Measurements from ENCODE around the gene SF3A1. TPM values are rescaled to one million over a fixed set of nuclear protein-coding genes. Genes with fewer than 3 reads are reported as not detected.

Gene SF3A1
- total RNA-seq, 2 experiments from 2014 or later, result 335 to 388 TPM

DNA sequence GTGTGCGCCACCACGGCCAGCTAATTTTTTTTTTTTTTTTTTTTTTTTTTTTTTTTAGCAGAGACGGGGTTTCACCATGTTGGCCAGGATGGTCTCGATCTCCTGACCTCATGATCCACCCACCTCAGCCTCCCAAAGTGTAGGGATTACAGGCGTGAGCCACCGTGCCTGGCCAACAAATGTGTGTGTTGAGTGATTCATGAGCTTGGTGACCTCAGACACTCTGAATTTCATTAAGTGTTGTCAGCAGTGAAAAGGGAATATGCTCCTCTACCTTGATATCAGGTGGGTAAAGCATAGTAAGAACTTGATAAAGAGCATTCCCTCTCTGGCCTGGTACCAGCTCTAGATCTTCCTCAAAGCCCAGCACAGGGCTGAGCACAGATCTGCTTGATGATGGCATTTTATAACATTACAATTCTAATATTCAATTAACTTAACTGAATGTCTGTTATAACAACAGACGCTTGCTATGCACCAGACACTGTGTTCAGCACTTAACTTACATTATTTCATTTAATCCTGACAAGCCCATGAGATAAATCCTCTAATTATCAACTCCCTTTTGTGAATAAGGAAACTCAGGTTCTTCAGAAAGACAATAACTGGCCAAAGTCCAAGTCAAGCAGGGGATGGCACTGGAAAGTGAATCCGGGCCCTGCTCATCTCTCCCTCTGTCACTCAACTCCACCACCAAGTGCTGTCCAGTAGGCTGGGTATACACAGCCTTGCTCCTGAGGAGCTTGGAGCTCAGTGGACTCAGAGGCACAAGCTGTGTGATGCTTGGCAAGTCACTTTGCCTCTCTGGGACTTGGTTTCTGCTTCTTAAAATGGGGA is 42.9 kb downstream of the SF3A1 start:
- H3K36me3 ChIP-seq (ENCODE audit: insufficient read depth, low read length), result peaks cover 23% of the 10 kb centered on the region
- H3K4me3 ChIP-seq (ENCODE audit: low read length), result no peak overlapping the region
- H3K27me3 ChIP-seq (ENCODE audit: control insufficient read depth in 1 of 2, insufficient read depth in 2 of 2, low read length in 2 of 2), result no peaks in the 10 kb centered on the region
- TF ChIP-seq, protein P1, sequence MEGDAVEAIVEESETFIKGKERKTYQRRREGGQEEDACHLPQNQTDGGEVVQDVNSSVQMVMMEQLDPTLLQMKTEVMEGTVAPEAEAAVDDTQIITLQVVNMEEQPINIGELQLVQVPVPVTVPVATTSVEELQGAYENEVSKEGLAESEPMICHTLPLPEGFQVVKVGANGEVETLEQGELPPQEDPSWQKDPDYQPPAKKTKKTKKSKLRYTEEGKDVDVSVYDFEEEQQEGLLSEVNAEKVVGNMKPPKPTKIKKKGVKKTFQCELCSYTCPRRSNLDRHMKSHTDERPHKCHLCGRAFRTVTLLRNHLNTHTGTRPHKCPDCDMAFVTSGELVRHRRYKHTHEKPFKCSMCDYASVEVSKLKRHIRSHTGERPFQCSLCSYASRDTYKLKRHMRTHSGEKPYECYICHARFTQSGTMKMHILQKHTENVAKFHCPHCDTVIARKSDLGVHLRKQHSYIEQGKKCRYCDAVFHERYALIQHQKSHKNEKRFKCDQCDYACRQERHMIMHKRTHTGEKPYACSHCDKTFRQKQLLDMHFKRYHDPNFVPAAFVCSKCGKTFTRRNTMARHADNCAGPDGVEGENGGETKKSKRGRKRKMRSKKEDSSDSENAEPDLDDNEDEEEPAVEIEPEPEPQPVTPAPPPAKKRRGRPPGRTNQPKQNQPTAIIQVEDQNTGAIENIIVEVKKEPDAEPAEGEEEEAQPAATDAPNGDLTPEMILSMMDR (IDR thresholded peaks at IDR 0.05), result no peak
- no peaks in the 10 kb centered on the region for H3K9me3 ChIP-seq (ENCODE audit: control insufficient read depth in 1 of 2, insufficient read depth in 1 of 2, low read length in 2 of 2)
- Mint-ChIP-seq H3K36me3 (ENCODE audit: low read depth) (peaks cover 40% of the 10 kb centered on the region), H3K4me3 (peak overlapping the region; percentile 14), H3K27ac (peak overlapping the region; percentile 84), H3K4me1 (ENCODE audit: low read depth) (peaks cover 93% of the 10 kb centered on the region), H3K9me3 (no peaks in the 10 kb centered on the region), H3K27me3 (no peaks in the 10 kb centered on the region)
- ATAC-seq (ENCODE audit: poor library complexity), result no peak
- H3K27ac ChIP-seq (ENCODE audit: low read depth in 1 of 2, low read length in 2 of 2), result peak overlapping the region; percentile 39 to 69
- intact Hi-C loops (cut with DNase I, micrococcal nuclease), result loop anchor here in 1 of 2 experiments (2.0 kb wide), 1 partner anchor 17 kb away; no protein-coding TSS in a partner anchor
- no peak for DNase-seq
- ChIA-PET POLR2A (interaction anchor here (0.5 to 6.4 kb wide), 7 partner anchors 8 to 125 kb away, joined by 3 to 66 read pairs (median 11); partner anchors contain the start of genes CASTOR1, CCDC157, SF3A1 and TBC1D10A), CTCF (interaction anchor here (1.2 to 4.3 kb wide), 2 partner anchors 9 to 24 kb away, joined by 6 to 28 read pairs; partner anchors contain the start of gene CASTOR1)
- H3K4me1 ChIP-seq (ENCODE audit: insufficient read depth, low read length), result peaks cover 99% of the 10 kb centered on the region

DNA sequence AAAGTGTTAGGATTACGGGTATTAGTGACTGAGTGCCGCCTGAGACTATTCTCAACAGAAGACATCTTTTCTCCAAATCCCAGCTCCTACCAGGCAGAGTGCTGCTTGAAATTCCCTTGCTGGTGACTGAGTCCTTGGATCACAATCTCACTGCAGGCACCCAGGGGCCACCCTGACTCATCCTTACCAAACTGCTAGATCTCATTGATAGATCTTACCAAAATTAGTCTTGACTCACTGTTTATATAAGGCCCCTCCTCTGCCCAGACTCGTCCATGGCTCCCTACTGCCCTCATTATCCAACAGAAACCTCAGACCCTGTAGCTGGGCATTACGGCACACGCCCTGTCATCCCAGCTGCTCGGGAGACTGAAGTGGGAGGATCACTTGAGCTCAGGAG is 44.6 kb downstream of the SF3A1 start:
- Histone ChIP-seq H3K9me3 (ENCODE audit: control insufficient read depth in 1 of 2, insufficient read depth in 1 of 2, low read length in 2 of 2) (no peaks in the 10 kb centered on the region), H3K27ac (ENCODE audit: low read depth in 1 of 2, low read length in 2 of 2) (peak overlapping the region; percentile 62 to 86), H3K4me1 (ENCODE audit: insufficient read depth, low read length) (peaks cover 99% of the 10 kb centered on the region), H3K4me3 (ENCODE audit: low read length) (no peak overlapping the region), H3K27me3 (ENCODE audit: control insufficient read depth in 1 of 2, insufficient read depth in 2 of 2, low read length in 2 of 2) (no peaks in the 10 kb centered on the region), H3K36me3 (ENCODE audit: insufficient read depth, low read length) (peaks cover 11% of the 10 kb centered on the region)
- Mint-ChIP-seq H3K27me3 (no peaks in the 10 kb centered on the region), H3K27ac (peak overlapping the region; percentile 83), H3K36me3 (ENCODE audit: low read depth) (peaks cover 29% of the 10 kb centered on the region), H3K9me3 (no peaks in the 10 kb centered on the region), H3K4me1 (ENCODE audit: low read depth) (peaks cover 93% of the 10 kb centered on the region), H3K4me3 (peak overlapping the region; percentile 32)
- ATAC-seq (ENCODE audit: poor library complexity), result no peak
- ChIA-PET CTCF (no interaction called here), POLR2A (interaction anchor here (1.2 to 6.4 kb wide), 4 partner anchors 13 to 44 kb away, joined by 3 to 66 read pairs (median 32); partner anchors contain the start of genes CASTOR1, CCDC157, SF3A1 and TBC1D10A)
- intact Hi-C loops (cut with DNase I, micrococcal nuclease), result loop anchor here in 1 of 2 experiments (2.0 kb wide), 1 partner anchor 15 kb away; no protein-coding TSS in a partner anchor
- TF ChIP-seq, protein P1 (IDR thresholded peaks at IDR 0.05), result no peak
- peak in 1 of 14 experiments; percentile 45 for DNase-seq

DNA sequence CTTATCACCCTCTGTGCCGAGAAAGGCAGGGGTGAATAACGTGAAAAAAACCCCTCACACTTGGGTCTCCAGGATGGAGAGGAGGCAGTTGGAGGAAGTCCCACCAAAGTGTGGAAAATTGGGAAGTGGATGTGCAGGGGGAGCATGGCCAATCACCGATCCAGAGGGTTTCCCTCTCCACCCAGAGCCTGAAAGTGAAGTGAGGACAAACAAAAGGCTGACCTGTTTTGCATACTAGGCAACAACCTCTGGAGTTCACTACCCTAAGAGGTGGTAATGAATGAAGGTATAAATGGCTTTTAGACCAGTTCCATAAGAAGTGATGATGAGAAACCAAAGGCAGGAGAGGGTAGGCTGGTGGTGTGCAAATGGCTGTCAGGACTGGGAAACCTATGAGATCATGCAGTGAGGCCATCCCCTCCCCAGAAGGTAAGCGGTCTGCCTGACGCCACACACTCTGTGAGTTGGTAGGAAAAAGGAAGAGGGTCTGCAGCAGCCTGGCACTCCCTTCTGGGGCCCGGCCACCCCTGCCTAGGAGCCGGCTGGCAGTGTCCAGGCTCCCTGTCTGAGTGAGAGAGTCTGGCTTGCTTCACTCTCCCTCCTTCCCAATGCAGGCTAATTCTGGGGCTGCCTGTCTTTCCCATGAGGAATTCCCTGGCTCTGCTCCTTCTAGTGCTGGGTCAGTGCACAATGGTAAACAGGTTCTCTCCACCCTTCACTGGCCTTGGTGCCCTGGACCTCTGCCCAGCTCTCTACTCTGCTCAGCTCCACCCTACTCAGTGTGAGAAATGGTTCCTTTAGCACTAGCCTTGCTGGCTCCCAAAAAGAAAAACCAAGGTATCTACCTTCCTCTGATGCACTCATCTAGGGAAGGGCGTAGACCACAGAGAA is 45.6 kb downstream of the SF3A1 start:
- Mint-ChIP-seq H3K27me3 (no peaks in the 10 kb centered on the region), H3K36me3 (ENCODE audit: low read depth) (peaks cover 26% of the 10 kb centered on the region), H3K27ac (peak overlapping the region; percentile 83), H3K4me3 (peak overlapping the region; percentile 18), H3K4me1 (ENCODE audit: low read depth) (peaks cover 94% of the 10 kb centered on the region), H3K9me3 (no peaks in the 10 kb centered on the region)
- H3K27ac ChIP-seq (ENCODE audit: low read depth in 1 of 2, low read length in 2 of 2), result peak overlapping the region; percentile 62 to 86
- H3K4me1 ChIP-seq (ENCODE audit: insufficient read depth, low read length), result peaks cover 95% of the 10 kb centered on the region
- TF ChIP-seq, protein P1 (IDR thresholded peaks at IDR 0.05), result no peak
- intact Hi-C loops (cut with DNase I, micrococcal nuclease), result loop anchor here in 1 of 2 experiments (2.0 kb wide), 1 partner anchor 14 kb away; no protein-coding TSS in a partner anchor
- DNase-seq (no peak), ATAC-seq (ENCODE audit: poor library complexity) (no peak)
- H3K36me3 ChIP-seq (ENCODE audit: insufficient read depth, low read length), result peaks cover 11% of the 10 kb centered on the region
- H3K27me3 ChIP-seq (ENCODE audit: control insufficient read depth in 1 of 2, insufficient read depth in 2 of 2, low read length in 2 of 2), result no peaks in the 10 kb centered on the region
- CTCF ChIA-PET, result interaction anchor here (0.9 kb wide), 1 partner anchor 23 kb away, joined by 8 read pairs; no protein-coding TSS in a partner anchor
- H3K4me3 ChIP-seq (ENCODE audit: low read length), result no peak overlapping the region
- no peaks in the 10 kb centered on the region for H3K9me3 ChIP-seq (ENCODE audit: control insufficient read depth in 1 of 2, insufficient read depth in 1 of 2, low read length in 2 of 2)
- POLR2A ChIA-PET, result interaction anchor here (1.5 to 11.8 kb wide), 6 partner anchors 13 to 113 kb away, joined by 7 to 290 read pairs (median 53); partner anchors contain the start of genes CASTOR1, CCDC157, SF3A1 and TBC1D10A
